Naive thymus-derived CD4-positive, alpha-beta T cell (primary cell): ENCODE results near the gene MGRN1. TPM values are rescaled to one million over a fixed set of nuclear protein-coding genes. Genes with fewer than 3 reads are reported as not detected.

ENCODE experiments used
- ATAC-seq: fragments of 150-1000 bp; cut with Tn5 transposase; 2 replicates; pipeline ENCODE4 v1.10.0; 2021; ENCODE audit warnings: mild to moderate bottlenecking, moderate library complexity
- CTCF ChIA-PET: fragments of 350-600 bp; sonication (Branson Sonifier 250); formaldehyde crosslinking; loops from one replicate; lab custom pipeline; 2021; ENCODE audit warnings: antibody characterized with exemption; lab: Charles Lee
- POLR2A ChIA-PET: fragments of 350-600 bp; sonication (Branson Sonifier 250); formaldehyde crosslinking; loops from one replicate; lab custom pipeline; 2021; ENCODE audit warnings: antibody characterized with exemption, inconsistent platforms; lab: Charles Lee
- DNase-seq, 9 donors: peaks; one replicate each; pipeline versions ENCODE4 v3.0.0 to v3.0.0-alpha.2; 2020 to 2022; ENCODE audit warnings: mixed read lengths in 1 of 9
- H3K27ac ChIP-seq: one replicate; pipeline ENCODE4 v1.7.0; 2013; ENCODE audit warnings: mild to moderate bottlenecking, low read depth, low read length, moderate library complexity
- H3K27me3 ChIP-seq, 2 donors: one replicate each; pipeline ENCODE4 v1.7.0; 2013; ENCODE audit warnings: low read length in 2 of 2, mild to moderate bottlenecking in 2 of 2, moderate library complexity in 2 of 2; ENCODE audit not compliant: control insufficient read depth in 2 of 2, insufficient read depth in 2 of 2
- H3K36me3 ChIP-seq, 3 experiments: 1 replicate in 2 of 3; 2 replicates in 1 of 3; pipeline ENCODE4 v1.7.0; 2013; ENCODE audit warnings: low read length in 3 of 3, mild to moderate bottlenecking in 3 of 3, moderate library complexity in 1 of 3; ENCODE audit not compliant: insufficient read depth in 3 of 3, control insufficient read depth in 2 of 3
- H3K4me1 ChIP-seq, 2 donors: one replicate each; pipeline ENCODE4 v1.7.0; 2013; ENCODE audit warnings: low read length in 2 of 2, mild to moderate bottlenecking in 2 of 2, moderate library complexity in 1 of 2; ENCODE audit not compliant: control insufficient read depth in 2 of 2, insufficient read depth in 2 of 2
- H3K4me3 ChIP-seq: 2 replicates; pipeline ENCODE4 v1.7.0; 2013; ENCODE audit warnings: mild to moderate bottlenecking, low read length
- H3K9me3 ChIP-seq, 3 experiments: 1 replicate in 2 of 3; 2 replicates in 1 of 3; pipeline ENCODE4 v1.7.0; 2013; ENCODE audit warnings: low read length in 3 of 3; ENCODE audit not compliant: control insufficient read depth in 2 of 3
- H3K27ac Mint-ChIP-seq, 9 donors: one replicate each; pipeline ENCODE4 v1.8.0; 2020 to 2022; ENCODE audit warnings: mixed read lengths in 9 of 9, mild to moderate bottlenecking in 8 of 9, moderate library complexity in 5 of 9, inconsistent platforms in 2 of 9
- H3K27me3 Mint-ChIP-seq, 5 donors: one replicate each; pipeline ENCODE4 v1.8.0; 2021 to 2022; ENCODE audit warnings: mixed read lengths in 5 of 5, mild to moderate bottlenecking in 1 of 5
- H3K36me3 Mint-ChIP-seq, 5 donors: one replicate each; pipeline ENCODE4 v1.8.0; 2020 to 2022; ENCODE audit warnings: mixed read lengths in 5 of 5, mild to moderate bottlenecking in 3 of 5, inconsistent platforms in 1 of 5
- H3K4me1 Mint-ChIP-seq, 7 donors: one replicate each; pipeline ENCODE4 v1.8.0; 2020 to 2022; ENCODE audit warnings: mixed read lengths in 7 of 7, mild to moderate bottlenecking in 3 of 7, inconsistent platforms in 1 of 7
- H3K4me3 Mint-ChIP-seq, 10 donors: one replicate each; pipeline ENCODE4 v1.8.0; 2020 to 2022; ENCODE audit warnings: mild to moderate bottlenecking in 10 of 10, mixed read lengths in 10 of 10, moderate library complexity in 6 of 10, inconsistent platforms in 2 of 10
- H3K9me3 Mint-ChIP-seq, 11 donors: one replicate each; pipeline ENCODE4 v1.8.0; 2020 to 2022; ENCODE audit warnings: mixed read lengths in 11 of 11, mild to moderate bottlenecking in 4 of 11, inconsistent platforms in 1 of 11, moderate library complexity in 1 of 11
- intact Hi-C, 2 donors: fragments of 100-400 bp; cut with micrococcal nuclease; formaldehyde crosslinking; loops; one replicate each; pipeline ENCODE4 v1.15.1; 2023
- polyA plus RNA-seq, 2 donors: library from polyadenylated mRNA; unstranded; fragments of 300-500 nt; fragmentation: Illumina TruSeq; gene quantifications; one replicate each; pipeline ENCODE4 v1.2.3, GENCODE V29; 2021
- total RNA-seq, 6 experiments: library from RNA in 5 of 6; stranded (reverse) in 5 of 6; gene quantifications; 1 replicate in 5 of 6; 2 replicates in 1 of 6; pipeline ENCODE4 v1.2.3 and lab custom pipeline; 2021 to 2026

MGRN1 gene
- total and polyA plus RNA-seq, 7 experiments from 2014 or later: 4.9 to 103 (median 71.1) TPM

DNA sequence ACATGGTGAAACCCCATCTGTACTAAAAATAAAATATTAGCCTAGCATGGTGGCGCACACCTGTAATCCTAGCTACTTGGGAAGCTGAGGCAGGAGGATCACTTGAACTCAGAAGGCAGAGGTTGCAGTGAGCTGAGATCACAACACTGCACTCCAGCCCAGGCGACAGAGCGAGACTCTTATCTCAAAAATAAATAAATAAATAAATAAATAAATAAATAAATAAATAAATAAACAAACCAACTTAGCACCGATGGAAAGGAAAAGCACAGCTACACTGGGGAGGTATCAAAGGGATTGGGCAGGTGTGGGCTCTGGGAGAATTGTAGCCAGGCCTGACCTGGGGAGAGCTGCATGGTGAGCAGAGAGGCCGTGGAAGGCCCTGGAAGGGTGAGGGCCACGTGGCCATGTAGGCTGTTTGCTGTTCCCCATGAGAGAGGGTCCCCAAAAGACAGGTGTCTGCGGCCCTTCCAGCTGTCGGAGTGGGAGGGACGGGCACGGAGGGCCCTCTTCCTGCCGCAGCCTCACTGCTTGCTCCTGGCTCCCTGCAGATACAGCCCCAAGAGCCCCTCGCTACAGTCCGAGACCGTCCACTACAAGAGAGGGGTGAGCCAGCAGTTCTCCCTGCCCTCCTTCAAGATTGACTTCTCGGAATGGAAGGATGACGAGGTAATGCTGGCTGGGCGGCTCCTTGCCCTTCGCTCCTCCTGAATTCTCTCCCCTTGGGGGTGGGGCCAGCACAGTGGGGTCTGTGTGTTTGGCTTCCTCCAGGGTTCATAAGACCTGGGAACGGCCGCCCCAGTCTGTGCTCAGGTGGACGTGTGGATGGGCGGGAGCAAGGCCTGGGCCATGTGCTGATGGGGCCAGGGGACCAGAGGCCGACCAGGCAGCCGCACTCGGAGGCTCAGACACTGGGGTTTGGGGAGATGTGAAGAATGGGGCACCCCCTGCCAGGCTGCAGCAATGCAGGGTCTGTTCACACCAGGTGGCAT lies 32.4 kb downstream of the MGRN1 start:
- Histone ChIP-seq H3K27me3 (no peaks in the 10 kb centered on the region), H3K27ac (no peak overlapping the region), H3K4me3 (no peak overlapping the region), H3K36me3 (peaks cover 0 to 54% (median 0%) of the 10 kb centered on the region in 3 experiments), H3K4me1 (peaks cover 14 to 30% of the 10 kb centered on the region in 2 donors), H3K9me3 (no peaks in the 10 kb centered on the region)
- no peaks in the 10 kb centered on the region for H3K9me3 Mint-ChIP-seq
- peak overlapping the region in 4 of 9 donors; percentile 8 to 46 (median 21) for H3K27ac Mint-ChIP-seq
- DNase-seq: no peak
- CTCF ChIA-PET: interaction anchor here (0.7 kb wide), 1 partner anchor 39 kb away, joined by 7 read pairs; no protein-coding TSS in a partner anchor
- H3K27me3 Mint-ChIP-seq: no peaks in the 10 kb centered on the region
- H3K4me1 Mint-ChIP-seq: peaks cover 17 to 41% (median 34%) of the 10 kb centered on the region in 7 donors
- H3K4me3 Mint-ChIP-seq: no peak overlapping the region
- H3K36me3 Mint-ChIP-seq: peaks cover 0 to 18% (median 0%) of the 10 kb centered on the region in 5 donors
- intact Hi-C loops: no loop called here
- POLR2A ChIA-PET: interaction anchor here (0.8 kb wide), 2 partner anchors 35 to 78 kb away, joined by 3 to 4 read pairs; partner anchors contain the start of gene DNAAF8
- no peak for ATAC-seq

DNA sequence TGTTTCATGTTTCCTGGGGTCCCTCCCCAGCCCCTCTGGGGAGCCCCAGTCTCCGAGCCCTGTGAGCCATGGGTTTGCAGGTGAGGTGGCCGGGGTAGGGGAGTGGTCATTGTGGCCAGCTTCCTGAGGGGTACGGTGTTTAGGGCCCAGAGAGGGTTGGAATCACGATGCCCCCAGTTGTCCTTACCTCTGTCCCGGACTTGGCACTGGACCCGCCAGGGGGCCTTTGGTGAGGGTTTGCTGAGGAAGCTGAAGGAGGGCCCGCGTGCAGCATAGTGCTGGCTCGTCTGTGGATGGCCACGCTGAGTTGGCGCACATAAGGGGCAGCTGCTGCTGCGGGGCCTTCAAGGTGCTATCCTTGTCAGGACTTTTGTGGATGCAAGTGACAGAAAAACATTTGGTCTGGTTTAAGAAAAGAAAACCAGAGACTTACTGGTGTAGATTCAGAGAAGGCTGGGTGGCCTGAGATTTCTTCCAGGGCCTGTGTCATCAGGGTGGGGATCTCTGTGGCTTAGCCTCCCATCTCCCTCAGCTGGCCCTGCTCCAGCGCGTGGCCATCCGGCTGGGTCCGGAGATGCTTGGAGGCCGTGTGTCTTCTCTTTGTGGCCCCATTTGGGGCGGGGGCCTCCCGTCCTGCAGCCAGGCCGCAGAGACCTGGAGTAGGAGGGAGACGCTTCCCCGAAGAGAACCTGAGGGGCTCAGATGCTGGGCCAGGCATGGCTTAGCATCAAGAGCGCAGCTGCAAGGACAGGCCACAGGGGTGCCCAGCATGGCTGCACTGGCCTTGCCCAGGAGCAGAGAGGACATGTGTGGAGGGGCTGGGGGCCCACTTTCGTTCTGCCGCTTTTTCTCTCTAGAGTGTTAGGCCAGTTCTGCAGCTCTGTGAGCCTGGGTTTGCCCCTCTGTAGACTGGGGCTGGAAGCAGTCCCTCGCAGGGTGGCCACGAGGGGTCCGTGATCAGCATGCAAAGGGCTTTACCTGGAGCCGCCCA lies 35.0 kb downstream of the MGRN1 start:
- H3K27ac Mint-ChIP-seq: peak overlapping the region; percentile 62 to 96 (median 92)
- Histone ChIP-seq H3K27me3 (no peaks in the 10 kb centered on the region), H3K27ac (peak overlapping the region; percentile 74), H3K36me3 (peaks cover 0 to 30% (median 0%) of the 10 kb centered on the region in 3 experiments), H3K9me3 (no peaks in the 10 kb centered on the region), H3K4me1 (peaks cover 27 to 56% of the 10 kb centered on the region in 2 donors), H3K4me3 (no peak overlapping the region)
- H3K27me3 Mint-ChIP-seq: no peaks in the 10 kb centered on the region
- DNase-seq: no peak
- POLR2A ChIA-PET: interaction anchor here (0.9 to 2.9 kb wide), 7 partner anchors 9 to 75 kb away, joined by 3 to 10 read pairs (median 5); partner anchors contain the start of genes ANKS3 and DNAAF8
- intact Hi-C loops: loop anchor here (2.0 to 5.0 kb wide), 3 partner anchors 17 to 73 kb away; partner anchors contain the start of genes ANKS3 (in 1 of the 2), DNAAF8 (in 1 of the 2) and NUDT16L1 (in 1 of the 2)
- peaks cover 31 to 65% (median 59%) of the 10 kb centered on the region in 7 donors for H3K4me1 Mint-ChIP-seq
- peaks cover 0 to 21% (median 0%) of the 10 kb centered on the region in 5 donors for H3K36me3 Mint-ChIP-seq
- H3K9me3 Mint-ChIP-seq: no peaks in the 10 kb centered on the region
- H3K4me3 Mint-ChIP-seq: peak overlapping the region in 9 of 10 donors; percentile 29 to 66 (median 62)
- CTCF ChIA-PET: interaction anchor here (0.6 to 1.3 kb wide), 4 partner anchors 9 to 153 kb away, joined by 3 to 6 read pairs (median 4); partner anchors contain the start of gene MGRN1
- no peak for ATAC-seq

DNA sequence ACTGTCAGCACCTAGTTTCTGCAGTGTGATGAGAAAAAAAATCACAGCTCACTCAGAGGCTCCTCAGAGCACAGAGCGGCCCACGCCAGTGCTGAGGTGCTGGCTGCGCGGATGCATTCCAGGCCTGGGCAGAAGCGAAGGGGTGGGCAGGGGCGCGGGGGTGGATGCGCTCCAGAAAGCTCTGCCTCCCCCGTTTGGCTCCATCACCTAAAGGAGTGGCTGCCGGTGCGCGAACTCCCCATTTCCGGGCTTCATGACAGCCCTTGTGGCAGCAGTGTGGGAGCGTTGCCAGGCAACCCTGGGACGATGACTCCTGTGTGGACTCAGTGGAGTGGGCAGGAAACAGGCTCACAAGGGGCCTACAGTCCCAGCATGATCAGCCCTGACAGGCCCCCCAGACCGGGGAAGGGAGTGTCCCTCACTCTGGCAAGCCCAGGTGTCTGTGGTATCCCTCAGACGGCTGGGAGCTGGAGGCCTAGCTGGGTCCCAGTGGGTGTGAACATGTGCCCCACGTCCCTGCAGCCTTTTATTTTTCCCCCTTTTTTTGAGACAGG lies 35.9 kb downstream of the MGRN1 start:
- Histone ChIP-seq H3K36me3 (peaks cover 0 to 22% (median 0%) of the 10 kb centered on the region in 3 experiments), H3K9me3 (no peaks in the 10 kb centered on the region), H3K4me1 (peaks cover 34 to 65% of the 10 kb centered on the region in 2 donors), H3K27ac (peak overlapping the region; percentile 74), H3K4me3 (no peak overlapping the region), H3K27me3 (no peaks in the 10 kb centered on the region)
- Mint-ChIP-seq H3K27ac (peak overlapping the region; percentile 88 to 96 (median 92)), H3K9me3 (no peaks in the 10 kb centered on the region), H3K4me1 (peaks cover 38 to 72% (median 64%) of the 10 kb centered on the region in 7 donors), H3K27me3 (no peaks in the 10 kb centered on the region), H3K4me3 (peak overlapping the region in 9 of 10 donors; percentile 48 to 78 (median 62)), H3K36me3 (peaks cover 0 to 21% (median 0%) of the 10 kb centered on the region in 5 donors)
- ATAC-seq: peak; percentile 60
- CTCF ChIA-PET: interaction anchor here (0.6 to 1.3 kb wide), 4 partner anchors 10 to 154 kb away, joined by 3 to 6 read pairs (median 4); partner anchors contain the start of gene MGRN1
- intact Hi-C loops: loop anchor here (2.0 to 5.0 kb wide), 3 partner anchors 16 to 72 kb away; partner anchors contain the start of genes ANKS3 (in 1 of the 2), DNAAF8 (in 1 of the 2) and NUDT16L1 (in 1 of the 2)
- DNase-seq: peak in 8 of 9 donors; percentile 49 to 81 (median 73)
- POLR2A ChIA-PET: interaction anchor here (0.9 to 2.9 kb wide), 7 partner anchors 10 to 74 kb away, joined by 4 to 10 read pairs (median 5); partner anchors contain the start of genes ANKS3, DNAAF8 and NUDT16L1

DNA sequence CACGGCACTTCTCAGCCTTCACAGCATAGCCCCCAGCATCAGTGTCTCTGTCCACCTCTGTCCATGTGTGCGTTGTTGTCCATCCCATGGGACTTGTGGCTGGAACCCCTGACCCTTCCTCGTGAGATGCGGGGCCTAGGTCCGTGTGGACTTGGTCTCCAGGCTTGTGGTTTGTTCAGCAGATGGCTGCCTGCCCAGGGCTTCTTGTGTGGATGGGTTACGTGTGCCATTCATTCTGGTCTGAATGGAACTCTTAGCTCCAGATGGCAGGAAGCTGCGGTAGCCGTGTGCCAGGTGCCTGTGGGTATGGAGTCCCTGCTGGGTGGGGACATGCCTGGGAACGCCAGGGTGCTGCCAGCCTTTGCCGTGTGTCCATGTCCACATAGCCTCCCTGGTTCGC lies 37.0 kb downstream of the MGRN1 start:
- ATAC-seq: no peak
- H3K27ac Mint-ChIP-seq: peak overlapping the region; percentile 88 to 96 (median 92)
- H3K27me3 ChIP-seq: no peaks in the 10 kb centered on the region
- DNase-seq: peak in 1 of 9 donors; percentile 19
- no peaks in the 10 kb centered on the region for H3K27me3 Mint-ChIP-seq
- H3K9me3 ChIP-seq: no peaks in the 10 kb centered on the region
- ChIA-PET POLR2A (interaction anchor here (0.8 to 2.9 kb wide), 5 partner anchors 11 to 37 kb away, joined by 3 to 10 read pairs (median 5); partner anchors contain the start of genes MGRN1 and NUDT16L1), CTCF (interaction anchor here (0.9 to 1.1 kb wide), 2 partner anchors 12 to 45 kb away, joined by 3 read pairs; no protein-coding TSS in a partner anchor)
- intact Hi-C loops: loop anchor here (2.0 to 5.0 kb wide), 3 partner anchors 15 to 71 kb away; partner anchors contain the start of genes ANKS3 (in 1 of the 2), DNAAF8 (in 1 of the 2) and NUDT16L1 (in 1 of the 2)
- H3K4me1 ChIP-seq: peaks cover 41 to 76% of the 10 kb centered on the region in 2 donors
- peaks cover 0 to 15% (median 0%) of the 10 kb centered on the region in 5 donors for H3K36me3 Mint-ChIP-seq
- peak overlapping the region; percentile 74 for H3K27ac ChIP-seq
- peaks cover 0 to 17% (median 0%) of the 10 kb centered on the region in 3 experiments for H3K36me3 ChIP-seq
- peaks cover 40 to 84% (median 68%) of the 10 kb centered on the region in 7 donors for H3K4me1 Mint-ChIP-seq
- no peak overlapping the region for H3K4me3 ChIP-seq
- no peaks in the 10 kb centered on the region for H3K9me3 Mint-ChIP-seq
- peak overlapping the region in 6 of 10 donors; percentile 53 to 75 (median 61) for H3K4me3 Mint-ChIP-seq

DNA sequence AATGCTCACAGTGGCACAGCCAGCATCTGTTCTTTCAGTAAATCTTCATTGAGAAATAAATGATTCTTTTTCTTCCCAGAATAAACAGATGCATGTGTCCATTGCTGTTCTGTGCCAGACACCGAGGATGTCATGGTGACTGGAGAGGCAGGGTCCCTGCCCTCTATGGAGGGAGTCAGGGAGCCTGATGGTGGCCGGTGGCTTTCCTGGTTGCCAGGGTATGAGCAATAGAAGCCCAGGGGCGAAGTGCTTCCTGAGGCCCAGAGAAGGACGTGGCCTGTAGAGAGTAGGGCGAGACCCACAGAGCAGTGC lies 38.8 kb downstream of the MGRN1 start:
- no peak overlapping the region for H3K4me3 ChIP-seq
- H3K4me3 Mint-ChIP-seq: peak overlapping the region; percentile 61 to 81 (median 75)
- H3K4me1 ChIP-seq: peaks cover 41 to 77% of the 10 kb centered on the region in 2 donors
- DNase-seq (no peak), ATAC-seq (no peak)
- H3K4me1 Mint-ChIP-seq: peaks cover 40 to 89% (median 68%) of the 10 kb centered on the region in 7 donors
- peaks cover 2 to 24% (median 3%) of the 10 kb centered on the region in 3 experiments for H3K36me3 ChIP-seq
- peak overlapping the region; percentile 88 to 99 (median 94) for H3K27ac Mint-ChIP-seq
- H3K9me3 ChIP-seq: no peaks in the 10 kb centered on the region
- no peaks in the 10 kb centered on the region for H3K27me3 Mint-ChIP-seq
- H3K27me3 ChIP-seq: no peaks in the 10 kb centered on the region
- ChIA-PET CTCF (no interaction called here), POLR2A (interaction anchor here (0.7 to 2.0 kb wide), 3 partner anchors 30 to 72 kb away, joined by 3 to 7 read pairs (median 4); partner anchors contain the start of gene NUDT16L1)
- peak overlapping the region; percentile 76 for H3K27ac ChIP-seq
- intact Hi-C loops: loop anchor here in 1 of 2 donors (5.0 kb wide), 1 partner anchor 69 kb away; the partner anchor contains the start of genes ANKS3 and DNAAF8
- peaks cover 0 to 14% (median 0%) of the 10 kb centered on the region in 5 donors for H3K36me3 Mint-ChIP-seq
- H3K9me3 Mint-ChIP-seq: no peaks in the 10 kb centered on the region
